Measurements from ENCODE around the gene NPIPB2. TPM values are rescaled to one million over a fixed set of nuclear protein-coding genes. Genes with fewer than 3 reads are reported as not detected.

The NPIPB2 gene
- total and polyA plus RNA-seq, 2 of the 13 experiments (the other 11 are each of a cell fraction or from before 2014, with no cell fraction given): 1.8 to 4.1 TPM

- TF ChIP-seq ZBTB26 (CRISPR knock-in tag; IDR thresholded peaks at IDR 0.05; ENCODE audit: borderline replicate concordance): 0 out of 2 replicates have a peak, but pooled peaks have one; percentile 71
- 0 out of 2 replicates have a peak, but pooled peaks have one; percentile 39 for TF ChIP-seq KDM1A (CRISPR knock-in tag; IDR thresholded peaks at IDR 0.05)
- TF ChIP-seq ZNF333 (CRISPR knock-in tag; IDR thresholded peaks at IDR 0.05; ENCODE audit: borderline replicate concordance): peak; percentile 78; the same call in 1 of the 2 replicates
- no peak for TF ChIP-seq CEBPB (IDR thresholded peaks at IDR 0.05; ENCODE audit: borderline replicate concordance, low read depth, low read length)
- no peak for TF ChIP-seq RORA (CRISPR knock-in tag; IDR thresholded peaks at IDR 0.05)
- peak; percentile 1; the same call in 1 of the 2 replicates for TF ChIP-seq ZNF766 (CRISPR knock-in tag; IDR thresholded peaks at IDR 0.05; ENCODE audit: borderline replicate concordance)
- peak; percentile 59; the same call in 1 of the 2 replicates for TF ChIP-seq ONECUT2 (CRISPR knock-in tag; IDR thresholded peaks at IDR 0.05)
- TF ChIP-seq ZNF225 (CRISPR knock-in tag; IDR thresholded peaks at IDR 0.05): peak; percentile 96; the same call in 1 of the 2 replicates
- TF ChIP-seq ESRRA (CRISPR knock-in tag; IDR thresholded peaks at IDR 0.05; ENCODE audit: low read depth): peak; percentile 32; the same call in 1 of the 2 replicates
- peak; percentile 96; the same call in 1 of the 2 replicates for TF ChIP-seq KLF6 (CRISPR knock-in tag; IDR thresholded peaks at IDR 0.05)
- TF ChIP-seq CHD4 (IDR thresholded peaks at IDR 0.05; ENCODE audit: borderline replicate concordance, low read length): no peak
- peak; percentile 97 for TF ChIP-seq SP4 (CRISPR knock-in tag; IDR thresholded peaks at IDR 0.05)
- 0 out of 2 replicates have a peak, but pooled peaks have one; percentile 30 for TF ChIP-seq CENPBD1 (CRISPR knock-in tag; IDR thresholded peaks at IDR 0.05; ENCODE audit: borderline replicate concordance, low read depth)
- peak; percentile 96 for TF ChIP-seq AHR (CRISPR knock-in tag; IDR thresholded peaks at IDR 0.05)
- TF ChIP-seq PHF5A (CRISPR knock-in tag; IDR thresholded peaks at IDR 0.05; ENCODE audit: low read depth, unreplicated experiment): peak; percentile 19
- TF ChIP-seq SALL1 (CRISPR knock-in tag; IDR thresholded peaks at IDR 0.05): peak; percentile 83; the same call in 1 of the 2 replicates
- TF ChIP-seq U2AF1 (optimal IDR thresholded peaks at IDR 0.05; ENCODE audit: low read depth, low read length): peak; percentile 99
- TF ChIP-seq ZFP37 (CRISPR knock-in tag; IDR thresholded peaks at IDR 0.05; ENCODE audit: borderline replicate concordance): peak; percentile 45; the same call in 1 of the 2 replicates
- peak; percentile 89; the same call in 1 of the 2 replicates for TF ChIP-seq ZNF839 (CRISPR knock-in tag; IDR thresholded peaks at IDR 0.05; ENCODE audit: borderline replicate concordance)
- peak; percentile 49; the same call in 1 of the 2 replicates for TF ChIP-seq RCOR2 (CRISPR knock-in tag; IDR thresholded peaks at IDR 0.05)
- TF ChIP-seq THYN1 (CRISPR knock-in tag; IDR thresholded peaks at IDR 0.05; ENCODE audit: borderline replicate concordance, low read depth): peak; percentile 93; the same call in 1 of the 2 replicates
- no peak for TF ChIP-seq ZNF329 (CRISPR knock-in tag; IDR thresholded peaks at IDR 0.05; ENCODE audit: low read depth)
- peak; percentile 25; the same call in 1 of the 2 replicates for TF ChIP-seq RNF219 (CRISPR knock-in tag; IDR thresholded peaks at IDR 0.05)
- TF ChIP-seq ZNF18 (CRISPR knock-in tag; IDR thresholded peaks at IDR 0.05; ENCODE audit: insufficient replicate concordance): peak; percentile 87
These were observed 26.0 kb downstream of the NPIPB2 start, which contains the start of gene GSPT1 (continued) for GRCh38 chr16:11915644-11916523.
